MCF 10A (cell line): ENCODE results near the gene DENND2D. TPM values are rescaled to one million over a fixed set of nuclear protein-coding genes. Genes with fewer than 3 reads are reported as not detected.
A peak's percentile ranks its signal among the peaks of the same experiment; 100 is the strongest.
"Not testable (repeated sequence)": the region's sequence is repeated elsewhere in the genome, so short reads cannot be mapped to it uniquely, and the experiment has no call there.

Source experiments
- BruUV-seq: library from RNA; stranded (reverse); fragments of 400-500 nt; replicated peaks from 2 replicates; lab custom pipeline; 2021; lab: Mats Ljungman, UMichigan
- CTCF ChIA-PET: fragments of 300-600 bp; sonication (Branson Sonifier 250); formaldehyde crosslinking; extraction: SDS; loops from one replicate; lab custom pipeline; 2021; ENCODE audit warnings: antibody characterized with exemption, inconsistent platforms; lab: Yijun Ruan, JAX
- POLR2A ChIA-PET: fragments of 300-600, 350-650 bp; sonication (Branson Sonifier 250); formaldehyde crosslinking; extraction: SDS; loops from one replicate; lab custom pipeline; 2020; ENCODE audit warnings: antibody characterized with exemption, inconsistent platforms; lab: Yijun Ruan, JAX
- DNase-seq: peaks from one replicate; pipeline ENCODE4 v3.0.0-alpha.2; 2018; ENCODE audit not compliant: unreplicated experiment
- H3K27ac Mint-ChIP-seq: one replicate; pipeline ENCODE4 v1.8.0; 2022; ENCODE audit warnings: mild to moderate bottlenecking, low read depth, mixed read lengths; ENCODE audit not compliant: unreplicated experiment
- H3K27me3 Mint-ChIP-seq: one replicate; pipeline ENCODE4 v1.8.0; 2022; ENCODE audit warnings: mixed read lengths; ENCODE audit not compliant: insufficient read depth, unreplicated experiment
- H3K36me3 Mint-ChIP-seq: one replicate; pipeline ENCODE4 v1.8.0; 2022; ENCODE audit warnings: mild to moderate bottlenecking, moderate library complexity, mixed read lengths; ENCODE audit not compliant: insufficient read depth, unreplicated experiment
- H3K4me1 Mint-ChIP-seq: one replicate; pipeline ENCODE4 v1.8.0; 2022; ENCODE audit warnings: mixed read lengths; ENCODE audit not compliant: insufficient read depth, unreplicated experiment
- H3K4me3 Mint-ChIP-seq: one replicate; pipeline ENCODE4 v1.8.0; 2022; ENCODE audit warnings: mild to moderate bottlenecking, moderate library complexity, mixed read lengths; ENCODE audit not compliant: unreplicated experiment
- H3K9me3 Mint-ChIP-seq: one replicate; pipeline ENCODE4 v1.8.0; 2022; ENCODE audit warnings: mixed read lengths; ENCODE audit not compliant: unreplicated experiment
- intact Hi-C: fragments of 100-400 bp; cut with micrococcal nuclease; formaldehyde crosslinking; loops from 2 replicates; pipeline ENCODE4 v1.14.1; 2022
- total RNA-seq: library from RNA; stranded (reverse); gene quantifications from 2 replicates; pipeline ENCODE4 v1.2.3, GENCODE V29; 2022
- TF ChIP-seq, protein P1 (sequence below): fragments of 200-600 bp; IDR thresholded peaks from one replicate; pipeline ENCODE4 v1.8.0; 2022; ENCODE audit warnings: antibody characterized with exemption, mild to moderate bottlenecking; ENCODE audit not compliant: unreplicated experiment

The DENND2D gene
- total RNA-seq, 1 experiment from 2014 or later = 6.0 TPM

DNA sequence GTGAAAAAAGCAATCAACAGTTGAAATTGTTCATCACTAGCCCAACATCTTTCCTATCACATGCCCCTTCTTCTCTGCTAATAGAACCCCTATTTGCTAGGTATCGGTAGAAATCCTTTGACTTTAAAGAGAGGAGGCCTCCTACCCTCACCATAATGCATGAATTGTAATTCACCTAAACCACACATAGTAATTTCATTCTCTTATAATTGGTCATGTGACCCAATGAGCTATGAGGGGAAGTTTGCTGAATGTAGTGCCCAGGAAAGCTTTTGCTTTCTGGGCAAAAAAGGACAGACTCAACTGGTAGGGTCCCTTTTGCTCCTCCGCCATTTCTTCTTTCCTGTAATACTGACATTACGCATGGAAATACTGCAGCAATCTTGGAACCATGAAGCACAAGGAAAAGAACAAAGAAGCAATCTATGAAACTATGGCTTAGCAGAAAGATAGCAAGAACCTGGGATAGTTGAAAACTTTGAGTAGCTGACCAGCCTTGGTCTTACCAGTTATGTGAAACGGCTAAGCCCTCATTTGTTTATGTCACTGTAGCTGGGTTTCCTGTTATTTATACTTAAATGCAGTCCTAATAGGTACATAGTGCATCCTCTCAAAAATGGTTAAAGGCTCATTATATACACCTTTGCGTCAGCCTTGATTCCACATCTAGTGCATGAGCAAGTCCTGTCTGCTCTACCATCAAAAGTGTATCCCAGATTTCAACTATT lies 16.9 kb upstream of the DENND2D start:
- H3K27ac Mint-ChIP-seq = no peak overlapping the region
- no peaks in the 10 kb centered on the region for H3K27me3 Mint-ChIP-seq
- intact Hi-C loops = no loop called here
- H3K4me1 Mint-ChIP-seq = peaks cover 26% of the 10 kb centered on the region
- TF ChIP-seq, protein P1, sequence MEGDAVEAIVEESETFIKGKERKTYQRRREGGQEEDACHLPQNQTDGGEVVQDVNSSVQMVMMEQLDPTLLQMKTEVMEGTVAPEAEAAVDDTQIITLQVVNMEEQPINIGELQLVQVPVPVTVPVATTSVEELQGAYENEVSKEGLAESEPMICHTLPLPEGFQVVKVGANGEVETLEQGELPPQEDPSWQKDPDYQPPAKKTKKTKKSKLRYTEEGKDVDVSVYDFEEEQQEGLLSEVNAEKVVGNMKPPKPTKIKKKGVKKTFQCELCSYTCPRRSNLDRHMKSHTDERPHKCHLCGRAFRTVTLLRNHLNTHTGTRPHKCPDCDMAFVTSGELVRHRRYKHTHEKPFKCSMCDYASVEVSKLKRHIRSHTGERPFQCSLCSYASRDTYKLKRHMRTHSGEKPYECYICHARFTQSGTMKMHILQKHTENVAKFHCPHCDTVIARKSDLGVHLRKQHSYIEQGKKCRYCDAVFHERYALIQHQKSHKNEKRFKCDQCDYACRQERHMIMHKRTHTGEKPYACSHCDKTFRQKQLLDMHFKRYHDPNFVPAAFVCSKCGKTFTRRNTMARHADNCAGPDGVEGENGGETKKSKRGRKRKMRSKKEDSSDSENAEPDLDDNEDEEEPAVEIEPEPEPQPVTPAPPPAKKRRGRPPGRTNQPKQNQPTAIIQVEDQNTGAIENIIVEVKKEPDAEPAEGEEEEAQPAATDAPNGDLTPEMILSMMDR = no peak
- no peak overlapping the region for H3K4me3 Mint-ChIP-seq
- CTCF ChIA-PET = interaction anchor here (1.2 to 1.4 kb wide), 5 partner anchors 11 to 186 kb away, joined by 3 to 6 read pairs (median 4); no protein-coding TSS in a partner anchor
- no peaks in the 10 kb centered on the region for H3K36me3 Mint-ChIP-seq
- no TSS peak for BruUV-seq
- no peak for DNase-seq
- H3K9me3 Mint-ChIP-seq = no peaks in the 10 kb centered on the region
- POLR2A ChIA-PET = interaction anchor here (1.6 kb wide), 1 partner anchor 76 kb away, joined by 6 read pairs; no protein-coding TSS in a partner anchor

GRCh38 chr1:111216751-111217150 lies 16.3 kb upstream of the DENND2D start:
- intact Hi-C loops = no loop called here
- H3K9me3 Mint-ChIP-seq = no peaks in the 10 kb centered on the region
- CTCF ChIA-PET = interaction anchor here (1.2 to 1.3 kb wide), 2 partner anchors 117 to 184 kb away, joined by 4 read pairs; no protein-coding TSS in a partner anchor

DNA sequence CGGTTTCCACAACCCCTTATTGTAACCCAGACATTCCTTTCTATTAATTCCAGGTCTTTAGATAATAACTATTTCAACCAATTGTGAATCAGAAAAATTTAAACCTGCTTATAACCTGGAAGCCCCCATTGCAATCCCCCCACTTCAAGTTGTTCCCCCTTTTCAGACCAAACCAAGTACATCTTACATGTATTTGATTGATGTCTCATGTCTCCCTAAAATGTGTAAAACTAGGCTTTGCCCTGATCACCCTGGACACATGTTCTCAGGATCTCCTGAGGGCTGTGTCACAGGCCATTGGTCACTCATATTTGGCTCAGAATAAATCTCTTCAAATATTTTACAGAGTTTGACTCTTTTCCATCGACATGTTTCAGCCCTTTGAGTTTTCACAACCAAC lies 14.8 kb upstream of the DENND2D start:
- H3K27me3 Mint-ChIP-seq, H3K36me3 Mint-ChIP-seq, H3K4me3 Mint-ChIP-seq, DNase-seq, H3K9me3 Mint-ChIP-seq, BruUV-seq, intact Hi-C loops: not testable (repeated sequence)
- CTCF ChIA-PET = interaction anchor here (0.6 to 1.1 kb wide), 3 partner anchors 14 to 545 kb away, joined by 3 to 4 read pairs (median 3); no protein-coding TSS in a partner anchor
- peaks cover 14% of the 10 kb centered on the region for H3K4me1 Mint-ChIP-seq
- POLR2A ChIA-PET = interaction anchor here (0.5 to 1.8 kb wide), 3 partner anchors 13 to 208 kb away, joined by 3 to 8 read pairs (median 4); no protein-coding TSS in a partner anchor
- peak overlapping the region; percentile 91 for H3K27ac Mint-ChIP-seq

More at GRCh38 chr1:111216751-111217150, 16.3 kb upstream of the DENND2D start:
- Mint-ChIP-seq H3K4me1 (peaks cover 20% of the 10 kb centered on the region), H3K27me3 (no peaks in the 10 kb centered on the region), H3K36me3 (no peaks in the 10 kb centered on the region), H3K4me3 (no peak overlapping the region), H3K27ac (no peak overlapping the region)
- no TSS peak for BruUV-seq
- POLR2A ChIA-PET = interaction anchor here (1.6 kb wide), 1 partner anchor 75 kb away, joined by 6 read pairs; no protein-coding TSS in a partner anchor
- no peak for DNase-seq
- TF ChIP-seq, protein P1 = no peak

GRCh38 chr1:111214884-111215283 lies 14.4 kb upstream of the DENND2D start:
- intact Hi-C loops = no loop called here
- no peak overlapping the region for H3K4me3 Mint-ChIP-seq
- H3K4me1 Mint-ChIP-seq = peaks cover 14% of the 10 kb centered on the region
- DNase-seq = no peak
- POLR2A ChIA-PET = interaction anchor here (0.5 to 1.8 kb wide), 4 partner anchors 13 to 233 kb away, joined by 3 to 8 read pairs (median 4); no protein-coding TSS in a partner anchor
- CTCF ChIA-PET = interaction anchor here (0.9 to 1.5 kb wide), 3 partner anchors 8 to 293 kb away, joined by 3 to 9 read pairs (median 5); no protein-coding TSS in a partner anchor
- no peaks in the 10 kb centered on the region for H3K27me3 Mint-ChIP-seq
- H3K27ac Mint-ChIP-seq = peak overlapping the region; percentile 91
- H3K36me3 Mint-ChIP-seq = no peaks in the 10 kb centered on the region
- no TSS peak for BruUV-seq
- TF ChIP-seq, protein P1 = no peak
- no peaks in the 10 kb centered on the region for H3K9me3 Mint-ChIP-seq
